GM21447 (cell line): ENCODE measurements around the gene MRGPRD.
"Not testable (repeated sequence)": the region's sequence is repeated elsewhere in the genome, so short reads cannot be mapped to it uniquely, and the experiment has no call there.

Experiments
- ATAC-seq: cut with Tn5 transposase; IDR thresholded peaks from one replicate; pipeline ENCODE4 v1.9.1; 2021; ENCODE audit not compliant: unreplicated experiment

MRGPRD gene

GRCh38 chr11:69005631-69006368, 25.0 kb upstream of the MRGPRD start:
- no peak for ATAC-seq

GRCh38 chr11:69005183-69005630, 24.4 kb upstream of the MRGPRD start:
- ATAC-seq: no peak

- no peak for ATAC-seq
These were observed 23.8 kb upstream of the MRGPRD start for GRCh38 chr11:69004411-69005182.

GRCh38 chr11:69003866-69004367, 23.1 kb upstream of the MRGPRD start:
- ATAC-seq: no peak

GRCh38 chr11:69003301-69003865, 22.6 kb upstream of the MRGPRD start:
- ATAC-seq: no peak

- ATAC-seq: no peak
These were observed 21.9 kb upstream of the MRGPRD start for GRCh38 chr11:69002570-69003231.

- no peak for ATAC-seq
These were observed 21.4 kb upstream of the MRGPRD start for GRCh38 chr11:69002110-69002569.

GRCh38 chr11:69001243-69002081, 20.7 kb upstream of the MRGPRD start:
- no peak for ATAC-seq

- ATAC-seq: no peak
These were observed 20.1 kb upstream of the MRGPRD start for GRCh38 chr11:69000831-69001242.

GRCh38 chr11:69000391-69000790, 19.6 kb upstream of the MRGPRD start:
- ATAC-seq: no peak

GRCh38 chr11:68999748-69000355, 19.1 kb upstream of the MRGPRD start:
- not testable (repeated sequence) for ATAC-seq

- ATAC-seq: no peak
These were observed 18.4 kb upstream of the MRGPRD start for GRCh38 chr11:68999093-68999747.

- ATAC-seq: no peak
These were observed 17.7 kb upstream of the MRGPRD start for GRCh38 chr11:68998390-68998911.

GRCh38 chr11:68997995-68998348, 17.2 kb upstream of the MRGPRD start:
- no peak for ATAC-seq

- no peak for ATAC-seq
These were observed 16.6 kb upstream of the MRGPRD start for GRCh38 chr11:68997124-68997994.

- ATAC-seq: no peak
These were observed 15.8 kb upstream of the MRGPRD start for GRCh38 chr11:68996376-68997123.

GRCh38 chr11:68994894-68995285, 14.1 kb upstream of the MRGPRD start:
- no peak for ATAC-seq
